Mammary epithelial cell (primary cell): ENCODE data around the gene WDR27.

Source experiments
- CTCF ChIP-seq, 2 donors: IDR thresholded peaks in 1 of 2; conservative IDR thresholded peaks in 1 of 2; 2 replicates each; pipeline ENCODE4 v1.5.1; 2011 to 2012; ENCODE audit warnings: inconsistent platforms in 2 of 2, low read length in 2 of 2, mild to moderate bottlenecking in 2 of 2, control low read depth in 1 of 2, low read depth in 1 of 2; ENCODE audit not compliant: insufficient read depth in 1 of 2; ENCODE audit errors: extremely low read depth in 1 of 2
- EZH2 ChIP-seq: IDR thresholded peaks from 2 replicates; pipeline ENCODE4 v1.6.1; 2012; ENCODE audit warnings: low read length, inconsistent platforms, borderline replicate concordance

GRCh38 chr6:169510871-169511270 lies 191.0 kb downstream of the WDR27 start:
- TF ChIP-seq CTCF (conservative IDR thresholded peaks at IDR 0.05 in 1 of 2, IDR thresholded peaks at IDR 0.05 in 1 of 2; ENCODE audit: extremely low read depth in 1 of 2, insufficient read depth in 1 of 2, low read depth in 1 of 2, low read length in 2 of 2) (no peak), EZH2 (no peak)
